Measurements from ENCODE around the gene FICD. TPM values are rescaled to one million over a fixed set of nuclear protein-coding genes. Genes with fewer than 3 reads are reported as not detected.
"Not testable (repeated sequence)": the region's sequence is repeated elsewhere in the genome, so short reads cannot be mapped to it uniquely, and the experiment has no call there.

FICD gene
- polyA plus RNA-seq, 2 of the 4 experiments (the other 2 are of a cell fraction): 1.7 to 2.5 TPM

- CTCF ChIA-PET: interaction anchor here (0.6 to 1.3 kb wide), 3 partner anchors 11 to 493 kb away, joined by 3 to 5 read pairs (median 4); no protein-coding TSS in a partner anchor
- no peak for DNase-seq (ENCODE audit: low read depth in 1 of 2, low spot score in 1 of 2)
- H3K27ac ChIP-seq: peak overlapping the region in 1 of 2 experiments; percentile 70; a peak in 2 of 6 replicates
- POLR2A ChIA-PET: no interaction called here
- H3K4me1 ChIP-seq: peaks cover 11% of the 10 kb centered on the region; the same call in 2 of the 3 replicates
- peak overlapping the region; percentile 64 for H3K4me2 ChIP-seq
- no peak for FAIRE-seq
- TF ChIP-seq CTCF (IDR thresholded peaks at IDR 0.05) (no peak), RFX5 (IDR thresholded peaks at IDR 0.05) (no peak), SMC3 (IDR thresholded peaks at IDR 0.05) (no peak), NR3C1 (IDR thresholded peaks at IDR 0.05) (no peak), ATOH8 (CRISPR knock-in tag; IDR thresholded peaks at IDR 0.05; ENCODE audit: low read depth) (no peak), CHD2 (IDR thresholded peaks at IDR 0.05; ENCODE audit: low read length, partially characterized antibody) (no peak), HOXA7 (CRISPR knock-in tag; IDR thresholded peaks at IDR 0.05) (no peak)
- ATAC-seq: peak in 1 of 2 experiments; percentile 47; a peak in 4 of 6 replicates
- H3K9me3 ChIP-seq: peaks cover 6% of the 10 kb centered on the region; the same call in 1 of the 3 replicates
- H3K4me3 ChIP-seq: no peak overlapping the region
- 26% methylated on average over 4 of the region's 6 CpGs for WGBS (ENCODE audit: missing lambda C conversion rate)
Observed at GRCh38 chr12:108483213-108484059, 31.6 kb upstream of the FICD start.

- FAIRE-seq (no peak), ATAC-seq (no peak), DNase-seq (ENCODE audit: low read depth in 1 of 2, low spot score in 1 of 2) (no peak)
- 44% methylated on average over 2 of the region's 2 CpGs for WGBS (ENCODE audit: missing lambda C conversion rate)
- ChIA-PET POLR2A (no interaction called here), CTCF (interaction anchor here (1.2 to 1.6 kb wide), 4 partner anchors 10 to 494 kb away, joined by 3 to 5 read pairs (median 4); no protein-coding TSS in a partner anchor)
- Histone ChIP-seq H3K9me3 (peaks cover 6% of the 10 kb centered on the region; the same call in 1 of the 3 replicates), H3K4me1 (peaks cover 11% of the 10 kb centered on the region; the same call in 2 of the 3 replicates), H3K27ac (no peak overlapping the region), H3K4me2 (no peak overlapping the region), H3K4me3 (no peak overlapping the region)
- TF ChIP-seq MYC (IDR thresholded peaks at IDR 0.05; ENCODE audit: borderline replicate concordance, low read length) (no peak), CBX8 (IDR thresholded peaks at IDR 0.05) (no peak), HOXB5 (CRISPR knock-in tag; IDR thresholded peaks at IDR 0.05) (no peak)
Observed at GRCh38 chr12:108484431-108484830, 30.6 kb upstream of the FICD start.

GRCh38 chr12:108484845-108485244 lies 30.2 kb upstream of the FICD start:
- ATAC-seq: no peak
- Histone ChIP-seq H3K4me2 (no peak overlapping the region), H3K4me1 (peaks cover 11% of the 10 kb centered on the region; the same call in 2 of the 3 replicates), H3K4me3 (no peak overlapping the region), H3K9me3 (peaks cover 6% of the 10 kb centered on the region; the same call in 1 of the 3 replicates), H3K27ac (no peak overlapping the region)
- DNase-seq (ENCODE audit: low read depth in 1 of 2, low spot score in 1 of 2): no peak
- 38% methylated on average over 2 of the region's 2 CpGs for WGBS (ENCODE audit: missing lambda C conversion rate)
- ChIA-PET CTCF (interaction anchor here (1.2 to 1.6 kb wide), 3 partner anchors 10 to 24 kb away, joined by 3 to 5 read pairs (median 3); no protein-coding TSS in a partner anchor), POLR2A (no interaction called here)
- TF ChIP-seq HES2 (IDR thresholded peaks at IDR 0.05) (no peak), MAFK (IDR thresholded peaks at IDR 0.05; ENCODE audit: partially characterized antibody) (peak; percentile 48)
- FAIRE-seq: no peak

- H3K4me2 ChIP-seq; DNase-seq (ENCODE audit: low read depth in 1 of 2, low spot score in 1 of 2); FAIRE-seq; H3K27ac ChIP-seq; H3K4me3 ChIP-seq; H3K9me3 ChIP-seq; POLR2A ChIA-PET; ATAC-seq: not testable (repeated sequence)
- WGBS (ENCODE audit: missing lambda C conversion rate): 34% methylated on average over 7 of the region's 7 CpGs
- CTCF ChIA-PET: interaction anchor here (1.4 to 1.6 kb wide), 2 partner anchors 10 to 24 kb away, joined by 3 read pairs; no protein-coding TSS in a partner anchor
- H3K4me1 ChIP-seq: peaks cover 11% of the 10 kb centered on the region; the same call in 2 of the 3 replicates
Observed at GRCh38 chr12:108485371-108485770, 29.7 kb upstream of the FICD start.

- CTCF ChIA-PET: interaction anchor here (1.6 kb wide), 1 partner anchor 25 kb away, joined by 4 read pairs; no protein-coding TSS in a partner anchor
- peaks cover 11% of the 10 kb centered on the region; the same call in 2 of the 3 replicates for H3K4me1 ChIP-seq
- POLR2A ChIA-PET; H3K9me3 ChIP-seq; H3K4me3 ChIP-seq; FAIRE-seq; ATAC-seq; H3K27ac ChIP-seq; DNase-seq (ENCODE audit: low read depth in 1 of 2, low spot score in 1 of 2); H3K4me2 ChIP-seq: not testable (repeated sequence)
- 16% methylated on average over 3 of the region's 4 CpGs for WGBS (ENCODE audit: missing lambda C conversion rate)
Observed at GRCh38 chr12:108487029-108487428, 28.0 kb upstream of the FICD start.

Data from A549 (cell line).